GM21723 (cell line): Measurements from ENCODE around the gene ZNF669.

Experiments
- ATAC-seq: cut with Tn5 transposase; IDR thresholded peaks from one replicate; pipeline ENCODE4 v1.9.1; 2021; ENCODE audit warnings: mild to moderate bottlenecking, moderate library complexity; ENCODE audit not compliant: unreplicated experiment

The ZNF669 gene

DNA sequence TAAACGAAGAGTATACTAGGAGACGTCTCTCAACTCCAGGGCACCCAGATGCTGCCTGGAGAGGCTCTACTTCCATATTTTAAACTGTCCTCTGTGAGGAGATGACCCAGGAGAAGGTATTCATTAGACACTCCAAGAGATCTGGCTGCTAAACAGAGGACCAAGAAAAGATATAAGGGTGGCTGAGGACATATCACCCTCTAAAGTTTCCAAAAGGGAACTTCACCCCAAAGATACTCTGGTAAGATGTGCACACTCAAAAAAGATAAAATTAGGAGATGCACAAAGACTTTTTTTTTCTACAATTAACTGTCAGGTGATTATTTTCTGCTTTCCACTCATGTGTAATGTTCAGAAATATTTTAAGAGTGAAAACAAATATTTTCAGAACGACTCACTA, 26.9 kb downstream of the ZNF669 start:
- ATAC-seq = no peak

DNA sequence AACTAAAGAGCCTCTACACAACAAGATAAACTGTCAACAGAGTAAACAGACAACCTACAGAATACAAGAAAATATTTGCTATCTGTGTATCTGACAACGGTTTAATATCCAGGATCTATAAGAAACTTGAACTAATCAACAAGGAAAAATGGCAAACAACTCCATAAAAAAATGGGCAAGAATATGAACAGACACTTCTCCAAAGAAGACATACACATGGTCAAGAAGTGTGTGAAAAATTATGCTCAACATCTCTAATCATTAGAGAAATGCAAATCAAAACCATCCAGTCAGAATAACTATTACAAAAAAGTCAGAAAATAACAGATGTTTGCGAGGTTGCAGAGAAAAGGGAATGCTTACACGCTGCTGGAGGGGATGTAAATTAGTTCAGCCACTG, 33.5 kb downstream of the ZNF669 start:
- ATAC-seq = no peak

GRCh38 chr1:247064304-247064703, 39.9 kb downstream of the ZNF669 start:
- no peak for ATAC-seq

DNA sequence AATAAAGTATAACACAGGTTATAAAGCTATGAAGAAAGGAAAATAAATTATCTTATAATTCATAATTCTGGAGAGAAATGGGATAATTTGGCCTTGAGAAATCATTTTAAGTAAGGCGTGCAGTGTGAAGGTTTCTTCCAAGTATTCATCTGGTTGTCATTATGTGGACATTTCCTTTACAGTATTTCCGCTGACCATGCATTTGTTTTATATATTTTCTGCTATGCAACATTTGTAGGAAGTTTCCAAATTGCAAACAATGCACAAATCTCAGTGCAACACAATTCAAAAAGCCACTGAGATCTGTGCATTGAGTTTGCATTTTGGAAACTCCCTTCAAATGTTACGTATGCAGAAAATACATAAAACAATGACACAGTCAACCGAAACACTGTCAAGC, 43.4 kb downstream of the ZNF669 start:
- no peak for ATAC-seq

GRCh38 chr1:247056071-247056470, 48.1 kb downstream of the ZNF669 start:
- no peak for ATAC-seq

DNA sequence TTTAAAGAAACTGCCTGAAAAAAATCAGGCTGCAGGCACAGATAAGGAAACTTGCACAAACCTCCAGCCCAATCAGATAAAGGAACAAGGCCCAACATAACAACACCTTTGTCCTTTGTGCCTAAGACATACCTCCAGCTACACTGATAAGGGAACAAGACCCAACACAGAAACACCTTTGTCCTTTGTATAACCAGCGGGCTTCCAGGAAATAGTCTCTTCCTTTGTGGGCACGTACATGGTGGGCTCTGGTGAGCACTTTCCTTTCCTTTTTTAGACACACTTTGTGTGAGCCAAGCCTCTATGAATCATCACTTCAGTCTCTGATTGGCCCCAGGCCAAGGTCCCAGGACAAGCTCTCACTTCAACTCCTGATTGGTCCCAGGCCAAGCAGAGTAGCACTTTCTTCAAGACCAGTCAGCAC, 49.2 kb downstream of the ZNF669 start:
- ATAC-seq = no peak
